ENCODE data around the gene MAPK14.

MAPK14 gene

GRCh38 chr6:36110863-36111262 is 83.3 kb downstream of the MAPK14 start:
- Histone ChIP-seq H3K4me3 (ENCODE audit: low read length) (peak overlapping the region; percentile 41), H3K79me2 (ENCODE audit: control insufficient read depth, low read length) (no peaks in the 10 kb centered on the region), H3K4me1 (ENCODE audit: control insufficient read depth, low read length) (peaks cover 87% of the 10 kb centered on the region), H3K9me2 (replicated peaks; ENCODE audit: control insufficient read depth, low read length) (no peaks in the 10 kb centered on the region), H3K36me3 (ENCODE audit: control insufficient read depth, low read length) (peaks cover 27% of the 10 kb centered on the region), H3K27me3 (ENCODE audit: control insufficient read depth, low read length) (no peaks in the 10 kb centered on the region), H3K27ac (ENCODE audit: low read depth, low read length) (peak overlapping the region; percentile 90), H3K9me3 (ENCODE audit: control insufficient read depth, insufficient read depth, low read length) (no peaks in the 10 kb centered on the region), H3F3A (ENCODE audit: control insufficient read depth, insufficient read depth) (peaks cover 44% of the 10 kb centered on the region), H4K20me1 (ENCODE audit: control insufficient read depth, insufficient read depth, low read depth, low read length) (no peaks in the 10 kb centered on the region), H3K4me2 (ENCODE audit: low read length) (peak overlapping the region; percentile 81)
- TF ChIP-seq, protein P1, sequence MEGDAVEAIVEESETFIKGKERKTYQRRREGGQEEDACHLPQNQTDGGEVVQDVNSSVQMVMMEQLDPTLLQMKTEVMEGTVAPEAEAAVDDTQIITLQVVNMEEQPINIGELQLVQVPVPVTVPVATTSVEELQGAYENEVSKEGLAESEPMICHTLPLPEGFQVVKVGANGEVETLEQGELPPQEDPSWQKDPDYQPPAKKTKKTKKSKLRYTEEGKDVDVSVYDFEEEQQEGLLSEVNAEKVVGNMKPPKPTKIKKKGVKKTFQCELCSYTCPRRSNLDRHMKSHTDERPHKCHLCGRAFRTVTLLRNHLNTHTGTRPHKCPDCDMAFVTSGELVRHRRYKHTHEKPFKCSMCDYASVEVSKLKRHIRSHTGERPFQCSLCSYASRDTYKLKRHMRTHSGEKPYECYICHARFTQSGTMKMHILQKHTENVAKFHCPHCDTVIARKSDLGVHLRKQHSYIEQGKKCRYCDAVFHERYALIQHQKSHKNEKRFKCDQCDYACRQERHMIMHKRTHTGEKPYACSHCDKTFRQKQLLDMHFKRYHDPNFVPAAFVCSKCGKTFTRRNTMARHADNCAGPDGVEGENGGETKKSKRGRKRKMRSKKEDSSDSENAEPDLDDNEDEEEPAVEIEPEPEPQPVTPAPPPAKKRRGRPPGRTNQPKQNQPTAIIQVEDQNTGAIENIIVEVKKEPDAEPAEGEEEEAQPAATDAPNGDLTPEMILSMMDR (IDR thresholded peaks at IDR 0.05; ENCODE audit: low read depth, low read length, poor library complexity, severe bottlenecking): no peak
- no peak for TF ChIP-seq EZH2phosphoT487 (IDR thresholded peaks at IDR 0.05; ENCODE audit: borderline replicate concordance, low read length)

DNA sequence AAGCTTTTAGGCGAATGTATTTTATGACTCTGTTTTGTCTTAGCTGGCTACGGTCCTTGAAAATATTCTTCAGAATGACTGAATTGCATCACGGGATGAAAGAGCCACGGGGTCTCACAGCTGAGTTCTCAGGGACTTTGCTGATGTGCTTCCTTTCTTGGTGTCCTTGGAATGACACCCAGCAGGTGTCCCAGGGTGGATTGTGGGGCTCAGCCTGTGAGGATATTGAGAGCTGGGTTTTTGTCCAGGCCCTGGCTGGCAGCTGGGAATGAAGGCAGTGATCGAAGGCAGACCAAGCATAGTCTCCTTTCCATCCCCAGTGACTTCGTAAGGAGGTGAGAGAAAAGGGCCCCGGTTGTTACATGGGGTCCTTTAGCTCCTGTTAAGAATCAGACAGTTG is 83.9 kb downstream of the MAPK14 start:
- peak overlapping the region; percentile 81 for H3K4me2 ChIP-seq (ENCODE audit: low read length)
- H3K79me2 ChIP-seq (ENCODE audit: control insufficient read depth, low read length): no peaks in the 10 kb centered on the region
- H4K20me1 ChIP-seq (ENCODE audit: control insufficient read depth, insufficient read depth, low read depth, low read length): no peaks in the 10 kb centered on the region
- peaks cover 46% of the 10 kb centered on the region for H3F3A ChIP-seq (ENCODE audit: control insufficient read depth, insufficient read depth)
- H3K27ac ChIP-seq (ENCODE audit: low read depth, low read length): peak overlapping the region; percentile 90
- peaks cover 94% of the 10 kb centered on the region for H3K4me1 ChIP-seq (ENCODE audit: control insufficient read depth, low read length)
- H3K9me3 ChIP-seq (ENCODE audit: control insufficient read depth, insufficient read depth, low read length): no peaks in the 10 kb centered on the region
- H3K36me3 ChIP-seq (ENCODE audit: control insufficient read depth, low read length): peaks cover 24% of the 10 kb centered on the region
- peak overlapping the region; percentile 41; the same call in 1 of the 2 replicates for H3K4me3 ChIP-seq (ENCODE audit: low read length)
- H3K9me2 ChIP-seq (replicated peaks; ENCODE audit: control insufficient read depth, low read length): no peaks in the 10 kb centered on the region
- no peaks in the 10 kb centered on the region for H3K27me3 ChIP-seq (ENCODE audit: control insufficient read depth, low read length)
- TF ChIP-seq, protein P1 (IDR thresholded peaks at IDR 0.05; ENCODE audit: low read depth, low read length, poor library complexity, severe bottlenecking): no peak
- TF ChIP-seq EZH2phosphoT487 (IDR thresholded peaks at IDR 0.05; ENCODE audit: borderline replicate concordance, low read length): no peak

DNA sequence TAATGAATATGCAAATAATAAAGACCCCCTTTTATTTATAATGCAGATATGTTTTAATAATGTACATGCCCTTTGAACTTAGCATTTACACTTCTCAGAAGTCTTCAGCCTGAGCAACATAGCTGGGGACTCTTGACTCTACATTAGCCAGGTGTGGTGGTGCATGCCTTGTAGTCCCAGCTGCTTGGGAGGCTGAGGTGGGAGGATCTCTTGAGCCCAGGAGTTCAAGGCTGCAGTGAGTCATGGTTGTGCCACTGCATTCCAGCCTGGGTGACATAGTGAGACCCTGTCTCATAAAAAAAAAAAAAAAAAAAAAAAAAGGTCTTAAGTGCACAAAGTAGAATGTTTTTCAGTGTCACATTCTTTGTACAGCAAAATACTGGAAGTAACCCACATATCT is 85.4 kb downstream of the MAPK14 start:
- peaks cover 100% of the 10 kb centered on the region for H3K4me1 ChIP-seq (ENCODE audit: control insufficient read depth, low read length)
- no peaks in the 10 kb centered on the region for H3K9me2 ChIP-seq (replicated peaks; ENCODE audit: control insufficient read depth, low read length)
- peaks cover 58% of the 10 kb centered on the region for H3F3A ChIP-seq (ENCODE audit: control insufficient read depth, insufficient read depth)
- peaks cover 15% of the 10 kb centered on the region for H3K36me3 ChIP-seq (ENCODE audit: control insufficient read depth, low read length)
- no peaks in the 10 kb centered on the region for H4K20me1 ChIP-seq (ENCODE audit: control insufficient read depth, insufficient read depth, low read depth, low read length)
- no peaks in the 10 kb centered on the region for H3K27me3 ChIP-seq (ENCODE audit: control insufficient read depth, low read length)
- H3K9me3 ChIP-seq (ENCODE audit: control insufficient read depth, insufficient read depth, low read length): no peaks in the 10 kb centered on the region
- H3K4me3 ChIP-seq (ENCODE audit: low read length): peak overlapping the region; percentile 44
- H3K4me2 ChIP-seq (ENCODE audit: low read length): peak overlapping the region; percentile 81
- H3K79me2 ChIP-seq (ENCODE audit: control insufficient read depth, low read length): no peaks in the 10 kb centered on the region
- TF ChIP-seq, protein P1 (IDR thresholded peaks at IDR 0.05; ENCODE audit: low read depth, low read length, poor library complexity, severe bottlenecking): no peak
- TF ChIP-seq EZH2phosphoT487 (IDR thresholded peaks at IDR 0.05; ENCODE audit: borderline replicate concordance, low read length): no peak
- peak overlapping the region; percentile 90 for H3K27ac ChIP-seq (ENCODE audit: low read depth, low read length)
